ENCODE data around the gene PACSIN2. TPM values are rescaled to one million over a fixed set of nuclear protein-coding genes. Genes with fewer than 3 reads are reported as not detected.
"Not testable (repeated sequence)": the region's sequence is repeated elsewhere in the genome, so short reads cannot be mapped to it uniquely, and the experiment has no call there.

PACSIN2 gene
- total RNA-seq, 1 donor from 2014 or later: 46.2 TPM

DNA sequence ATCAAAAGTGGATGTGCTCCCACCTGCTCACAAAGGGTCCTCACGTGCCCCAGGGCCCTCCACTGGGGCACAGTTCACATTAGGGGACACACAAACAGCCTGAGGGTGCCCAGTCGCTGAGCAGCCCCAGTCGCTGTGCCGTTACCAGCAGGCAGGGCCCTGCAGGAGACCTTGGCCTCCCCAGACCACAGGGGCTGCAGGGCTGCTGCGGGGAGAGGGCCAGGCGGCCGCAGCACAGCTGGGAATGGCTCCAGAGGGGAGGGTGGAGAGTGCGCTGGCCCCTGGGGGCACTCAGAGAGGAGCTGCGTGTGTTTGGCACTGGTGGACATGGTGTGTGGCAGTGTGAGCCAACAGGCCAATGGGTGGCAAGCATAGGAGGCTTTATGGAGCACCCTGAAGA lies 20.3 kb upstream of the PACSIN2 start:
- no peak for DNase-seq (ENCODE audit: extremely low spot score in 2 of 2)
- no peak for TF ChIP-seq POLR2A (IDR thresholded peaks at IDR 0.05)
- no peak for TF ChIP-seq POLR2AphosphoS5 (IDR thresholded peaks at IDR 0.05; ENCODE audit: insufficient read depth in 1 of 2, low read depth in 1 of 2)
- TF ChIP-seq, protein P1, sequence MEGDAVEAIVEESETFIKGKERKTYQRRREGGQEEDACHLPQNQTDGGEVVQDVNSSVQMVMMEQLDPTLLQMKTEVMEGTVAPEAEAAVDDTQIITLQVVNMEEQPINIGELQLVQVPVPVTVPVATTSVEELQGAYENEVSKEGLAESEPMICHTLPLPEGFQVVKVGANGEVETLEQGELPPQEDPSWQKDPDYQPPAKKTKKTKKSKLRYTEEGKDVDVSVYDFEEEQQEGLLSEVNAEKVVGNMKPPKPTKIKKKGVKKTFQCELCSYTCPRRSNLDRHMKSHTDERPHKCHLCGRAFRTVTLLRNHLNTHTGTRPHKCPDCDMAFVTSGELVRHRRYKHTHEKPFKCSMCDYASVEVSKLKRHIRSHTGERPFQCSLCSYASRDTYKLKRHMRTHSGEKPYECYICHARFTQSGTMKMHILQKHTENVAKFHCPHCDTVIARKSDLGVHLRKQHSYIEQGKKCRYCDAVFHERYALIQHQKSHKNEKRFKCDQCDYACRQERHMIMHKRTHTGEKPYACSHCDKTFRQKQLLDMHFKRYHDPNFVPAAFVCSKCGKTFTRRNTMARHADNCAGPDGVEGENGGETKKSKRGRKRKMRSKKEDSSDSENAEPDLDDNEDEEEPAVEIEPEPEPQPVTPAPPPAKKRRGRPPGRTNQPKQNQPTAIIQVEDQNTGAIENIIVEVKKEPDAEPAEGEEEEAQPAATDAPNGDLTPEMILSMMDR (IDR thresholded peaks at IDR 0.05): no peak
- Histone ChIP-seq H3K36me3 (no peaks in the 10 kb centered on the region), H3K27ac (no peak overlapping the region), H3K4me3 (no peak overlapping the region), H3K27me3 (no peaks in the 10 kb centered on the region), H3K9me3 (no peaks in the 10 kb centered on the region), H3K4me1 (peaks cover 23% of the 10 kb centered on the region)
- intact Hi-C loops (cut with DNase I): no loop called here

DNA sequence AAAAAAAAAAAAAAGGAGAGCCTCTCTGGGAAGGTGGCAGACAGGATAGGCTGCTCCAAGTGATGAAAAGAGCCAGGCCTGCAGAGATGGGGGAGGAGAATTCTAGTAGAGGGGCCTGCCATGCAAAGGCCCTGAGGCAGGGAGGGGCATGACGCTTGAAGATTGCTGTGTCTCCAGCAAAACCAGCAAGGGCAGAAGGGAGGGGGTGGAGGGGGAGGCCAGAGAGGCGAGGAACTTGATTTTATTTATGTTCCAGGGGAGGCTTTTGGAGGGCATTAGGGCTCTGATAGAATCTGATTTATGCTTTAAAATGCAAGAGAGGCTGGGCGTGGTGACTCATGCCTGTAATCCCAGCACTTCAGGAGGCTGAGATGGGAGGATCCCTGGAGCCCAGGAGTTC lies 16.7 kb upstream of the PACSIN2 start:
- DNase-seq (ENCODE audit: extremely low spot score in 2 of 2): no peak
- Histone ChIP-seq H3K36me3 (no peaks in the 10 kb centered on the region), H3K4me3 (no peak overlapping the region), H3K27ac (no peak overlapping the region), H3K27me3 (no peaks in the 10 kb centered on the region), H3K4me1 (peaks cover 18% of the 10 kb centered on the region), H3K9me3 (no peaks in the 10 kb centered on the region)
- no peak for TF ChIP-seq POLR2AphosphoS5 (IDR thresholded peaks at IDR 0.05; ENCODE audit: insufficient read depth in 1 of 2, low read depth in 1 of 2)
- TF ChIP-seq, protein P1 (IDR thresholded peaks at IDR 0.05): no peak
- TF ChIP-seq POLR2A (IDR thresholded peaks at IDR 0.05): no peak
- intact Hi-C loops (cut with DNase I): no loop called here

DNA sequence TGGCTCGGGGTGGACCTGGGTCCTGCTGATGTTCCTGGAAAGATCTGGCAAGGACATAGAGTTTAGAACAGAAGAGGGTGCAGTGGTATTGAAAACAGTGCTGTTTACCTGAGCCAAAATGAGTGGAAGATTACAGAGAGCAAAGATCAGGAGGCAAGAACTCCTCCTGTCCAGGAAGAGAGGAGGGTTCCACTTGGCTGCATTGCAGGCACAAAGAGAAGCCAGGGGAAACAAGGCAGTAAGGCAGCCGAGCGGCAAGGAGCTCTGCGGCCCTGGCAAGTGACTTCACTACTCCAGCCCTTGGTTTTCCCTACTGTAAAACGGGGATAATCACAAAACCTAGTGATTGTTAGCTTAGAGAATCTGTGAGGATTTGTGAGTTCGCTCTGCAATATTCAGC lies 3.7 kb upstream of the PACSIN2 start:
- intact Hi-C loops (cut with DNase I): no loop called here
- H3K4me1 ChIP-seq: peaks cover 5% of the 10 kb centered on the region
- no peak for DNase-seq (ENCODE audit: extremely low spot score in 2 of 2)
- no peak overlapping the region for H3K27ac ChIP-seq
- TF ChIP-seq, protein P1 (IDR thresholded peaks at IDR 0.05): no peak
- no peak for TF ChIP-seq POLR2A (IDR thresholded peaks at IDR 0.05)
- no peak for TF ChIP-seq POLR2AphosphoS5 (IDR thresholded peaks at IDR 0.05; ENCODE audit: insufficient read depth in 1 of 2, low read depth in 1 of 2)
- no peaks in the 10 kb centered on the region for H3K36me3 ChIP-seq
- H3K9me3 ChIP-seq: no peaks in the 10 kb centered on the region
- no peak overlapping the region for H3K4me3 ChIP-seq
- no peaks in the 10 kb centered on the region for H3K27me3 ChIP-seq

DNA sequence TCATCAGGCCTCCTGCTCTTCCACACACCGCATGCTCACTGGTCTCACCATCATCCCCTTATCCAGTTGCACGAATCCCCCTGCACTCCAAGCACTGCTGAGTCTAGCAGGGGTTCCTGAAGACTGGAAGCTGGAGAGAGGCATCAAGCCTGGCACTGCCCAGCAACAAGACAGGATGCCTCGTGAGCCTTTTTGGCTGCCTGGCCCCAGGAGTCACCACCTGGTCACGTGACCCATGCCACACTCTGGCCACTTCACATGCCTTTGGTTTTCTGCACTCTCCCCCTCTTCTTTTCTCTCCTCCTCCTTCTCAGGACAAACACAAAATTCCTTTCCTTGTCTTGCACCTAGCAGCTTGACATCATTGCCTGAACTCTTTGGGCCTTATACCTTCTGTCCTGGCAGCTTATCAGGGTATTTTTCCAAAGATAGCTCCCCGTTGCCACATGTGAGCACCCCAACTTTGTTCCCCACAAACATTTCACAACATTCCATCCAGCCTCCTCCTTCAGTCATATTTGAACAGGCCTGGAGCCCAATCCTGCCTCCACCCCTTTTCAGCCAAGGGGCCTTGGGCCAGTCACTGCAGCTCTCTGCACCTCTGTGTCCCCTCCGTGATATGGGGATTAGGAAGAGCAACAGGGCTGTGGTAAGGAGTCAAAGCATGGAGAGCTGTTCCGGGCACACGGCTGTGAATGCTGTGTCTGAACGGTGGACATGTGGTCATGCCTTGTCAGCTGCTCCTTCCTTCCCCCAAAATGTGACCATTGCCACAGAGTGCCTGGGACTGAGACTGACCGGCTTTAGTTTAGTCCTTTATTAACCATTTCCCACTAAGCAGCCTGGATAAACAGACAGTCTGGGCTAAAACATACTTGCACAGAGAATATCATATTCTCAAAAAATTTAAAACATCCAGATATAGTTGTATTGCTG lies 2.8 kb upstream of the PACSIN2 start:
- intact Hi-C loops (cut with DNase I): no loop called here
- Histone ChIP-seq H3K27ac (no peak overlapping the region), H3K27me3 (no peaks in the 10 kb centered on the region), H3K4me1 (peaks cover 13% of the 10 kb centered on the region), H3K4me3 (no peak overlapping the region), H3K9me3 (no peaks in the 10 kb centered on the region), H3K36me3 (no peaks in the 10 kb centered on the region)
- no peak for DNase-seq (ENCODE audit: extremely low spot score in 2 of 2)
- TF ChIP-seq, protein P1 (IDR thresholded peaks at IDR 0.05): no peak
- TF ChIP-seq POLR2AphosphoS5 (IDR thresholded peaks at IDR 0.05; ENCODE audit: insufficient read depth in 1 of 2, low read depth in 1 of 2): no peak
- TF ChIP-seq POLR2A (IDR thresholded peaks at IDR 0.05): no peak

DNA sequence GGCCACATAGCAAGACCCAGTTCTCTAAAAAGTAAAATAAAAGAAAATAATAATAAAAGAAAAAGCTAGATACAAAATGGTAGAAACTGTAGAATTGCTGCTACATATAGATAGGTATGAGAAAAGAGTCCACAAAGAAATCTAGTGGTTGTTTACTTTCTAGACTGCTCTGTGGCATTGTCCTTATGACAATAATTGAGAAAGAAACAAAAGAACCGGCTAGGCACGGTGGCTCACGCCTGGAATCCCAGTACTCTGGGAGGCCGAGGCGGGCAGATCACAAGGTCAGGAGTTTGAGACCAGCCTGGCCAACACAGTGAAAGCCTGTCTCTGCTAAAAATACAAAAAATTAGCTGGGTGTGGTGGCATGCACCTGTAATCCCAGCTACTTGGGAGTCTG lies 1.2 kb upstream of the PACSIN2 start:
- intact Hi-C loops (cut with DNase I); H3K4me3 ChIP-seq: not testable (repeated sequence)

More for the DNA sequence above, 1.2 kb upstream of the PACSIN2 start:
- H3K27ac ChIP-seq; H3K9me3 ChIP-seq; H3K27me3 ChIP-seq; DNase-seq (ENCODE audit: extremely low spot score in 2 of 2); H3K36me3 ChIP-seq: not testable (repeated sequence)
- H3K4me1 ChIP-seq: peaks cover 17% of the 10 kb centered on the region
